ENCODE data around the gene KRT15. TPM values are rescaled to one million over a fixed set of nuclear protein-coding genes. Genes with fewer than 3 reads are reported as not detected.

KRT15 gene
- total RNA-seq, 4 donors from 2014 or later = not detected

GRCh38 chr17:41498276-41498675 is 20.4 kb downstream of the KRT15 start:
- TF ChIP-seq CTCF (IDR thresholded peaks at IDR 0.05; ENCODE audit: low read depth) = no peak

- no peak for TF ChIP-seq CTCF (IDR thresholded peaks at IDR 0.05; ENCODE audit: low read depth)
Observed at GRCh38 chr17:41496803-41497484, 21.7 kb downstream of the KRT15 start.

- TF ChIP-seq CTCF (IDR thresholded peaks at IDR 0.05; ENCODE audit: low read depth) = no peak
Observed at GRCh38 chr17:41494524-41494923, 24.2 kb downstream of the KRT15 start.

- TF ChIP-seq CTCF (IDR thresholded peaks at IDR 0.05; ENCODE audit: low read depth) = no peak
Observed at GRCh38 chr17:41492771-41493170, 25.9 kb downstream of the KRT15 start.

GRCh38 chr17:41492351-41492750 is 26.3 kb downstream of the KRT15 start:
- no peak for TF ChIP-seq CTCF (IDR thresholded peaks at IDR 0.05; ENCODE audit: low read depth)

- no peak for TF ChIP-seq CTCF (IDR thresholded peaks at IDR 0.05; ENCODE audit: low read depth)
Observed at GRCh38 chr17:41491476-41491875, 27.2 kb downstream of the KRT15 start.

- TF ChIP-seq CTCF (IDR thresholded peaks at IDR 0.05; ENCODE audit: low read depth) = no peak
Observed at GRCh38 chr17:41490000-41490990, 28.4 kb downstream of the KRT15 start.
